Adipose tissue (tissue), 3 donors: Measurements from ENCODE around the gene ISM1. TPM values are rescaled to one million over a fixed set of nuclear protein-coding genes. Genes with fewer than 3 reads are reported as not detected.

Source experiments
- H3K27ac ChIP-seq: one replicate; pipeline ENCODE4 v1.5.1; 2013; ENCODE audit warnings: low read depth, low read length
- WGBS, 3 donors: extraction: QIAGEN DNeasy Blood & Tissue Kit; methylation state at CpG; one replicate each; pipeline ENCODE4 v1.1.7; 2013; 5-methylcytosine and 5-hydroxymethylcytosine counted together
- polyA plus RNA-seq, 3 donors: library from polyadenylated mRNA; stranded (reverse); fragments of 200-250 nt; gene quantifications; one replicate each; pipeline ENCODE4 v1.2.3, GENCODE V29; 2013
- donor health status: healthy with polysubstance abuse.
- donor health status: Bipolar disorder and iron deficiency.
- donor health status: healthy.

The ISM1 gene
- polyA plus RNA-seq, 3 donors: 1.0 to 9.3 (median 3.6) TPM

- H3K27ac ChIP-seq: no peak overlapping the region
- WGBS, 3 donors: 62 to 89% (median 85%) methylated on average over 11 of the region's 11 CpGs
Observed at GRCh38 chr20:13292201-13292885, 71.3 kb downstream of the ISM1 start.

DNA sequence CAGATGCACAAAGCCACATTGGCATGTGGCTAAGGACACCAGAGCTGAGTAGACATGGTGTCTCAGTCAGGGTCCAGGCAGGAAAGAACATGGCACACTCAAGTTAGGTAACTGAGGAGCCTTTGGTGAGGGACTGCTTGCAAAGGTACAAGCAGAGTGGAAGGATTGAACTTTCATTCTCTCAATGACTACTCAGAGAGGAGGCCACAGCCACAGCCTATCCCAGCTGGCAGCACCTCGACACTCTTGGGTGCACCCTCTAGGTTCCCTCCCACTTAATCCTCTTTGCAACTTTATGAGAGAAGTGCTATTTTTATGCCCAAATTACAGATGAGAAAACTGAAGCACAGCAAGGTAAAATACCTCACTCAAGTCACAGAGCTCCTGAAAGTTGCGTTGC, 73.4 kb downstream of the ISM1 start:
- WGBS, 3 donors: 88 to 95% (median 90%) methylated on average over 2 of the region's 2 CpGs
- no peak overlapping the region for H3K27ac ChIP-seq

- H3K27ac ChIP-seq: no peak overlapping the region
- 83 to 88% (median 84%) methylated on average over 8 of the region's 8 CpGs for WGBS, 3 donors
Observed at GRCh38 chr20:13295637-13296036, 74.6 kb downstream of the ISM1 start.

DNA sequence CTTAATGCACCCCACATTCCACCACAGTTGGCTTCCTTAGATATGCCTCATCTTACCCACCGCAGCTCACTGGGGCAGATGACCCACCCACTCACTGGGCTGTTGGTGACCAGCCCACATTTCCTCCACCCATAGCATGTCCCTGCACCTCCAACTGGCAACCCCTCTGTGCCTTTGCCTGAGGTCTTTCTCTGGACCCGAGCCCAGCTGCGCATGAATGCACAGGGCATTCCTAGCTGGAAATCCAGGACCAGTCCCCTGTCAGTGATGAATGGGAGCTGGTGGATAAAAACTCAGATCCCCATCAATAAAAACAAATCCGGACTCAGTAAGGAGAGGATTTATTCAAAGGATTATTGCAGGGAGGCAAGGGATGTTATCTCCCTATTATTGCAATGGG, 75.0 kb downstream of the ISM1 start:
- H3K27ac ChIP-seq: no peak overlapping the region
- 73 to 92% (median 76%) methylated on average over 4 of the region's 4 CpGs for WGBS, 3 donors

DNA sequence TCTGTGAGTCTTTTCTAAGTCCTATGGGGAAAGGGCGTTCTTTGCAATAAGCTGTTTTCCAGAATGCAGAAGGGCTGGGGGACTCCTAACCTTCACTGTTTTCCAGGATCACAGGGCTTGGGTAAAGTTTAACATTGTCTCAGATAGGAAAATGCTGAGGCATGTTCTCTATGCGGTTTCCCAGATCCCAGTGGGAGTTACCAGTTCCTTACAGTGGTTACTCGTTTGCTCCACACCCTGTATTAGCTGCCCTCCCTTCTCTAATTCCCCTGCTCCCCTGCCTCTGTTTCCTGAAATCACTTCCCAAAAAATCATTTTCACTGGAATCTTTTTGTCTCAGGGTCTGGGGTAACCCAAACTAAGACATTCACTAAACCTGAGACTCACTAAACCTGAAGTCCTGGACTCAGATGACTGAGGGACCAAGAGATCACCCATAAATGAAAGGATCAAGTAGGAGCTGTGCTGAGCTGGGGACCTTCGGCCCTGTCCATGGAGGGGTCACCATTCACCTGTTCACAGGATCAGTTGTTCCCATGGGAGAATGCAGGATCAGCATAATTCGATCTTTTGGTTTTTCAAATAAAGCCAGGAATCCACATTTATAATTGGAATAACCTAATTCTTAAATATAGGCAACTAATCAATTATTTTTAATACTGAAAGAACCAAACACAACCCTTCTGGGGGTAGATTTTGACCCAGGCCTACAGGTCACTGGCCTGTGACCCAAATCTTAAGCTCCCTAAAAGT, 76.2 kb downstream of the ISM1 start:
- no peak overlapping the region for H3K27ac ChIP-seq
- WGBS, 3 donors: 73 to 78% (median 77%) methylated on average over 5 of the region's 5 CpGs

- 93 to 94% (median 93%) methylated on average over 29 of the region's 29 CpGs for WGBS, 3 donors
- no peak overlapping the region for H3K27ac ChIP-seq
Observed at GRCh38 chr20:13298692-13299373, 77.8 kb downstream of the ISM1 start.

DNA sequence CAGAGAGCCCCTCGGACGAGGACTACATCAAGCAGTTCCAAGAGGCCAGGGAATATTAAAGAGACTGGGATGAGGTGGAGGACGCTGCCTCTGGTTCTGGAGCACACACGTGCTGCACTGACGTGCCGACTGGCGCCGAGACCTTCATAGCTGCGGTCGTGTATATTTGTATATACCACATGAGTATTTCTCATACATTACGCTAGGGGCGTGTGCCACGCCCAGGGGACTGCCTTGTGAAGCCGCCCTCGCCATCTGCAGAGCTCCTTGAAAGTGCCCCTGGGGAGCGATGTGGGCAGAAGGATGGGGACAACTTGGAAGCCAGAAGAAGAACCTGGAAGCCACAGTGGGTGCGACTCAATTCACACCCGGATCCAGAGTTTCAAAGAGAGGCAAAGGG, 78.3 kb downstream of the ISM1 start:
- H3K27ac ChIP-seq: no peak overlapping the region
- WGBS, 3 donors: 93 to 96% (median 94%) methylated on average over 18 of the region's 18 CpGs

DNA sequence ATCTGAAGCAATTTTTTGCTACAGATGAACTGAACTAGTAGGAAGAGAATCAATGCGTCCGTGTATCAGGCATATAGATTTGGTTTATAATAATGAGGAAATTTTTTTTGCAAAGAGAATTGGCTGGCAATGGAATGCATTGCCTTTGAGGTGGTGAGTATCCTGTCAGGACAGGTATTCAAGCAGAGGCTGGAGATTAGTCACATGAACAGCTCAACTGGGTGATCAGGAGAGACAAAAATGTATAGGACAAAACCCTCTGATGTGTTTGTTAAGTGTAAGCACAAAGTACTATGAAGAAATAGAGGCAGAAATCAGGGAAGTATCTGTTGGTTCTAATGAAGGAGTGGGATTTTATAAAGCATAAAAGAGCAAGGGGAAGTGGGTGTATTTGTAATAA, 80.5 kb downstream of the ISM1 start:
- 96 to 98% (median 97%) methylated on average over 2 of the region's 2 CpGs for WGBS, 3 donors
- no peak overlapping the region for H3K27ac ChIP-seq

- no peak overlapping the region for H3K27ac ChIP-seq
- 55 to 71% (median 70%) methylated on average over 9 of the region's 9 CpGs for WGBS, 3 donors
Observed at GRCh38 chr20:13302647-13303450, 81.8 kb downstream of the ISM1 start.

DNA sequence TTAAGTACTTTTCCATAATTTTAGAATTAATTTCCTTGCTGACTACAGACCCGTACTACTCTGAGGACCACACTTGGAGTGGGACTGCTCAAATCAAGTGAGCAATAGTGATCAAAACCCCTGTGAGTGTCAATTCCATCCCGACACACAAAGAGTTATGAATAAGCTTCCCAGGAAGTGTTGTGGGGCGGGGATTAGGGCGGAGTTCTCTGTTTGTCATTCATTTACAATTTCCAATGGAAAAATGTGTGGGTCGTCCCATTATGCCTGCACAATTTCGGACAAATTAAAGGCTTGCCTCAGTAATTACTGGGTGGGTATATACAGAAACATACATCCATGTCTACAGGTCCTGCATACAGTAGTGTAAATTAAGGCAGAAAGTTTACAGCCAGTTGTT, 84.2 kb downstream of the ISM1 start:
- WGBS, 3 donors: 86 to 88% (median 88%) methylated on average over 6 of the region's 6 CpGs
- no peak overlapping the region for H3K27ac ChIP-seq

DNA sequence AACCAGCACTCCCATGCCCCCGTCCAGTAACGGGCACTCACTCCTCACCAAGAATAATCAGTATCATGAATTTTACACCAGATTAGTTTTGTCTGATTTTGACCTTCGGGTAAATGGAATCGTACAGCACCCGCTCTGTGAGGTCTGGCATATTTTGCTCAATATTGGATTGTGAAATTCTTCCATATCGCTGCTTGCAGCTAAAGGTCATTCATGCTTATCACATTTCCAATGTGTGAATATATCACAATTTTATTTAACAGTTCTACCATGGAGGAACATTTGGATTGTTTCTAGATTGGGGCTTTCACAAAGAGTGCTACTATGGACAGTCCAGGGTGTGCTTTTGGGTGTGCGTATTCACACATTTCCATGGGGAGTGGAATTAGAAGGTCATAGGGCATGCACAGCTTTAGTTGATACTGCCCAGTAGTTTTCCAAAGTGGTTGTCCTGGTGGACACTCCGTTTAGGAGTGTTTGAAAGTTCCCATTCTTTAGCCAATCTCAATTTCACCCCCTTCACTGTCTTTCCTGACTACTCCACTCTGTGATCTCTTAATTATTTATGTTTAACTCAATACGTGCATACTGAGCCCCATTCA, 86.6 kb downstream of the ISM1 start:
- WGBS, 3 donors: 64 to 84% (median 83%) methylated on average over 9 of the region's 9 CpGs
- no peak overlapping the region for H3K27ac ChIP-seq

GRCh38 chr20:13312300-13312699, 91.2 kb downstream of the ISM1 start:
- WGBS, 3 donors: 84 to 95% (median 86%) methylated on average over 6 of the region's 6 CpGs
- no peak overlapping the region for H3K27ac ChIP-seq

DNA sequence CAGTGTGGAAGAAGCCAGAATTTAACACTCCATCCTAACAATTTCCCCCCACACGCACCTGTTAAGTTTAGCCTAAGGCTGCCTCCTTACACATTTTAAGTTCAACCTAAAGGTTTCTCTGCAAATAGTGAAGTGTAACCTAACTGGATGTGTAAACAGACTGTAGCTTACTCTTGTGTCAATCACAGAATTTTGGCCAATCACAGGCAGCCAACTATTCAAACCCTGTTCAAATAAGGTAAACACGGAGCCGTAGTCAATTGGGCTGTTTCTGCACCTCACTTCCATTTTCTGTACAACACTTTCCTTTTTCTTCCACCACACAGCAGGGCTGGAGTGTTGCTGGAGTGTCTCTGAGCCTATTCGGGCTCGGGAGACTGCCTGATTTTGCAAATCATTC, 92.1 kb downstream of the ISM1 start:
- no peak overlapping the region for H3K27ac ChIP-seq
- WGBS, 3 donors: 73 to 90% (median 88%) methylated on average over 5 of the region's 5 CpGs

DNA sequence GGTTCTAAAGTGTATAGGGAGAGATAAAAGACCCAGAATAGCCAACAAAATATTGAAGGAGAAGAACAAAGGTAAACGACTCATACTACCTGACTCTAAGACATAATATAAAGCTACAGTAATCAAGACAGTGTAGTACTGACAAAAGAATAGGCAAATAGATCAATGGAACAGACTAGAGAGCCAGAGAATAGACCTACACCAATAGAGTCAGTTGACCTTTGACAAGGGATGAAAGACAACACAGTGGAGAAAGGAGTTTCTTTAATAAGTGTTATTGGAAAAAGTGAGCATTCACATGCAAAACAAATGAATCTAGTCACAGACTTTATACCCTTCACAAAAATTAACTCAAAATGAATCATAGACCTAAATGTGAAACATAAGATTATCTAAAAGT, 96.4 kb downstream of the ISM1 start:
- H3K27ac ChIP-seq: no peak overlapping the region
- 85 to 95% (median 91%) methylated on average over 1 of the region's 1 CpG for WGBS, 3 donors

- 67 to 83% (median 80%) methylated on average over 5 of the region's 5 CpGs for WGBS, 3 donors
- no peak overlapping the region for H3K27ac ChIP-seq
Observed at GRCh38 chr20:13318871-13319521, 97.9 kb downstream of the ISM1 start.

- 87 to 94% (median 90%) methylated on average over 4 of the region's 4 CpGs for WGBS, 3 donors
- no peak overlapping the region for H3K27ac ChIP-seq
Observed at GRCh38 chr20:13320702-13321101, 99.6 kb downstream of the ISM1 start.

DNA sequence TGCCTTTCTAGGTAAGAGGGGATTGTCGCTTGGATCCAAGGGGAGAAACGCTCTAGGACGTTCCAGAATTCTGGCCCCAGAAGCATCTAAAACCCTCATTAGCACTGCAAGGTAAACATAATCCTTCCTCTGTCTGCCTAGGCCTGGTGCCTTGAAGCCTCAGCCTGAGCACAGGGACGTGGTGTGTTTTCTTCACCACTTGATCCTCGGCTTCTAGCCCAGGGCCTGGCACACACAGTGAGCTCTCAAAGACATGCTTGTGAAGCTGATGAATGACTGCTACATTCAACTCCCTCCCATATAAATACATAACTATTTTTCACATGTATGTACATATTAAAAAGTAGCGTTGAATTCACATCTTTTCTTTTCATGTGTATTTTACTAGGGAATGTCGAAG, 100.3 kb downstream of the ISM1 start:
- H3K27ac ChIP-seq: no peak overlapping the region
- 77 to 82% (median 79%) methylated on average over 7 of the region's 7 CpGs for WGBS, 3 donors

GRCh38 chr20:13322198-13322597, 101.1 kb downstream of the ISM1 start:
- 38 to 65% (median 42%) methylated on average over 5 of the region's 5 CpGs for WGBS, 3 donors
- no peak overlapping the region for H3K27ac ChIP-seq
